ENCODE results near the gene ZYG11A. TPM values are rescaled to one million over a fixed set of nuclear protein-coding genes. Genes with fewer than 3 reads are reported as not detected.

ZYG11A gene
- total and polyA plus RNA-seq, 2 of the 13 experiments (the other 11 are each of a cell fraction or from before 2014, with no cell fraction given), result not detected

GRCh38 chr1:52920791-52921291 lies 78.3 kb downstream of the ZYG11A start (continued):
- TF ChIP-seq STAT5B (CRISPR knock-in tag; IDR thresholded peaks at IDR 0.05) (no peak), BCL6 (CRISPR knock-in tag; IDR thresholded peaks at IDR 0.05) (peak; percentile 8; the same call in 1 of the 2 replicates), KAT8 (CRISPR knock-in tag; IDR thresholded peaks at IDR 0.05) (no peak), TFDP2 (CRISPR knock-in tag; IDR thresholded peaks at IDR 0.05) (no peak), ARNT2 (CRISPR knock-in tag; IDR thresholded peaks at IDR 0.05; ENCODE audit: low read depth) (no peak), ISL2 (CRISPR knock-in tag; IDR thresholded peaks at IDR 0.05) (no peak), NCOA1 (CRISPR knock-in tag; IDR thresholded peaks at IDR 0.05) (no peak), PAF1 (CRISPR knock-in tag; IDR thresholded peaks at IDR 0.05) (no peak), ZNF292 (CRISPR knock-in tag; IDR thresholded peaks at IDR 0.05; ENCODE audit: borderline replicate concordance, low read depth) (no peak), ZNF704 (CRISPR knock-in tag; IDR thresholded peaks at IDR 0.05; ENCODE audit: borderline replicate concordance) (no peak; the same call in 1 of the 2 replicates), GATAD2A (CRISPR knock-in tag; IDR thresholded peaks at IDR 0.05) (no peak; the same call in 1 of the 2 replicates), SOX6 (IDR thresholded peaks at IDR 0.05) (no peak), SOX6 (CRISPR knock-in tag; IDR thresholded peaks at IDR 0.05) (no peak; the same call in none of the 2 replicates), MNT (IDR thresholded peaks at IDR 0.05) (no peak), ZNF737 (CRISPR knock-in tag; IDR thresholded peaks at IDR 0.05; ENCODE audit: borderline replicate concordance) (no peak), ZNF251 (CRISPR knock-in tag; IDR thresholded peaks at IDR 0.05) (0 out of 2 replicates have a peak, but pooled peaks have one; percentile 52), SNAPC5 (CRISPR knock-in tag; IDR thresholded peaks at IDR 0.05; ENCODE audit: borderline replicate concordance) (0 out of 2 replicates have a peak, but pooled peaks have one; percentile 41), DMTF1 (CRISPR knock-in tag; IDR thresholded peaks at IDR 0.05) (no peak)
- TF ChIP-seq, protein P1, sequence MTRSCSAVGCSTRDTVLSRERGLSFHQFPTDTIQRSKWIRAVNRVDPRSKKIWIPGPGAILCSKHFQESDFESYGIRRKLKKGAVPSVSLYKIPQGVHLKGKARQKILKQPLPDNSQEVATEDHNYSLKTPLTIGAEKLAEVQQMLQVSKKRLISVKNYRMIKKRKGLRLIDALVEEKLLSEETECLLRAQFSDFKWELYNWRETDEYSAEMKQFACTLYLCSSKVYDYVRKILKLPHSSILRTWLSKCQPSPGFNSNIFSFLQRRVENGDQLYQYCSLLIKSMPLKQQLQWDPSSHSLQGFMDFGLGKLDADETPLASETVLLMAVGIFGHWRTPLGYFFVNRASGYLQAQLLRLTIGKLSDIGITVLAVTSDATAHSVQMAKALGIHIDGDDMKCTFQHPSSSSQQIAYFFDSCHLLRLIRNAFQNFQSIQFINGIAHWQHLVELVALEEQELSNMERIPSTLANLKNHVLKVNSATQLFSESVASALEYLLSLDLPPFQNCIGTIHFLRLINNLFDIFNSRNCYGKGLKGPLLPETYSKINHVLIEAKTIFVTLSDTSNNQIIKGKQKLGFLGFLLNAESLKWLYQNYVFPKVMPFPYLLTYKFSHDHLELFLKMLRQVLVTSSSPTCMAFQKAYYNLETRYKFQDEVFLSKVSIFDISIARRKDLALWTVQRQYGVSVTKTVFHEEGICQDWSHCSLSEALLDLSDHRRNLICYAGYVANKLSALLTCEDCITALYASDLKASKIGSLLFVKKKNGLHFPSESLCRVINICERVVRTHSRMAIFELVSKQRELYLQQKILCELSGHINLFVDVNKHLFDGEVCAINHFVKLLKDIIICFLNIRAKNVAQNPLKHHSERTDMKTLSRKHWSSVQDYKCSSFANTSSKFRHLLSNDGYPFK (CRISPR knock-in tag; IDR thresholded peaks at IDR 0.05; ENCODE audit: borderline replicate concordance), result no peak
- TF ChIP-seq, protein P2, sequence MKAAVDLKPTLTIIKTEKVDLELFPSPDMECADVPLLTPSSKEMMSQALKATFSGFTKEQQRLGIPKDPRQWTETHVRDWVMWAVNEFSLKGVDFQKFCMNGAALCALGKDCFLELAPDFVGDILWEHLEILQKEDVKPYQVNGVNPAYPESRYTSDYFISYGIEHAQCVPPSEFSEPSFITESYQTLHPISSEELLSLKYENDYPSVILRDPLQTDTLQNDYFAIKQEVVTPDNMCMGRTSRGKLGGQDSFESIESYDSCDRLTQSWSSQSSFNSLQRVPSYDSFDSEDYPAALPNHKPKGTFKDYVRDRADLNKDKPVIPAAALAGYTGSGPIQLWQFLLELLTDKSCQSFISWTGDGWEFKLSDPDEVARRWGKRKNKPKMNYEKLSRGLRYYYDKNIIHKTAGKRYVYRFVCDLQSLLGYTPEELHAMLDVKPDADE (CRISPR knock-in tag; IDR thresholded peaks at IDR 0.05), result 0 out of 2 replicates have a peak, but pooled peaks have one; percentile 18

All from HepG2 (cell line).